Subcutaneous abdominal adipose tissue (tissue), 5 donors: Measurements from ENCODE around the gene CDH5.
"Not testable (repeated sequence)": the region's sequence is repeated elsewhere in the genome, so short reads cannot be mapped to it uniquely, and the experiment has no call there.

Experiments
- H3K27ac ChIP-seq: one replicate; pipeline ENCODE4 v1.7.0; 2013; ENCODE audit warnings: low read depth, mild to moderate bottlenecking, inconsistent platforms, low read length, moderate library complexity
- H3K27me3 ChIP-seq, 5 donors: one replicate each; pipeline ENCODE4 v1.7.0; 2013; ENCODE audit warnings: low read length in 5 of 5, inconsistent platforms in 1 of 5; ENCODE audit not compliant: control insufficient read depth in 5 of 5, insufficient read depth in 4 of 5
- H3K36me3 ChIP-seq, 5 donors: one replicate each; pipeline ENCODE4 v1.7.0; 2013; ENCODE audit warnings: low read length in 5 of 5; ENCODE audit not compliant: control insufficient read depth in 5 of 5, insufficient read depth in 5 of 5
- H3K4me1 ChIP-seq, 5 donors: one replicate each; pipeline ENCODE4 v1.7.0; 2013; ENCODE audit warnings: low read length in 5 of 5, mild to moderate bottlenecking in 3 of 5, moderate library complexity in 1 of 5; ENCODE audit not compliant: control insufficient read depth in 5 of 5, insufficient read depth in 5 of 5
- H3K4me3 ChIP-seq, 5 donors: one replicate each; pipeline ENCODE4 v1.7.0; 2013; ENCODE audit warnings: low read length in 5 of 5, low read depth in 1 of 5
- H3K9ac ChIP-seq, 5 donors: one replicate each; pipeline ENCODE4 v1.7.0; 2013; ENCODE audit warnings: low read length in 5 of 5, mild to moderate bottlenecking in 4 of 5, moderate library complexity in 3 of 5
- H3K9me3 ChIP-seq, 5 donors: one replicate each; pipeline ENCODE4 v1.7.0; 2013; ENCODE audit warnings: low read length in 5 of 5; ENCODE audit not compliant: control insufficient read depth in 5 of 5
- donor health status: healthy.
- donor health status: healthy.
- donor health status: healthy.
- donor health status: healthy.
- donor health status: healthy.

Gene CDH5

GRCh38 chr16:66366433-66367299 lies at the start of gene CDH5:
Gene CDH5 (plus strand): TSS chr16:66366691. CDS start chr16:66379338, 12,647 bp downstream.
- Histone ChIP-seq H3K4me3 (peak within 1 kb of the TSS; percentile 30 to 88 (median 76)), H3K9ac (peak within 1 kb of the TSS in 4 of 5 donors; percentile 46 to 90 (median 70)), H3K4me1 (peaks cover 7 to 90% (median 39%) of the 10 kb centered on the region in 5 donors)

GRCh38 chr16:66318505-66318904 lies 48.0 kb upstream of the CDH5 start:
- H3K36me3 ChIP-seq: no peaks in the 10 kb centered on the region
- peaks cover 2 to 12% (median 9%) of the 10 kb centered on the region in 5 donors for H3K4me1 ChIP-seq
- no peak overlapping the region for H3K4me3 ChIP-seq
- H3K27me3 ChIP-seq: peaks cover 0 to 4% (median 0%) of the 10 kb centered on the region in 5 donors
- no peak overlapping the region for H3K27ac ChIP-seq
- H3K9me3 ChIP-seq: no peaks in the 10 kb centered on the region
- H3K9ac ChIP-seq: no peak overlapping the region

More at GRCh38 chr16:66366433-66367299, at the start of gene CDH5:
- Histone ChIP-seq H3K27me3 (peaks cover 0 to 4% (median 0%) of the 10 kb centered on the region in 5 donors), H3K27ac (peak within 1 kb of the TSS; percentile 86), H3K36me3 (peaks cover 0 to 4% (median 0%) of the 10 kb centered on the region in 5 donors), H3K9me3 (no peaks in the 10 kb centered on the region)

- Histone ChIP-seq H3K9me3 (no peaks in the 10 kb centered on the region), H3K27ac (no peak overlapping the region), H3K36me3 (no peaks in the 10 kb centered on the region), H3K4me1 (peaks cover 0 to 1% (median under 1%) of the 10 kb centered on the region in 5 donors), H3K9ac (no peak overlapping the region), H3K27me3 (peaks cover 0 to 4% (median 2%) of the 10 kb centered on the region in 5 donors), H3K4me3 (no peak overlapping the region)
Measured at GRCh38 chr16:66320774-66321173, 45.7 kb upstream of the CDH5 start.

- Histone ChIP-seq H3K9ac (no peak overlapping the region), H3K27ac (no peak overlapping the region), H3K4me3 (no peak overlapping the region), H3K9me3 (no peaks in the 10 kb centered on the region), H3K36me3 (no peaks in the 10 kb centered on the region), H3K27me3 (peaks cover 0 to 9% (median 4%) of the 10 kb centered on the region in 5 donors), H3K4me1 (peaks cover 0 to 3% (median 0%) of the 10 kb centered on the region in 5 donors)
Measured at GRCh38 chr16:66322174-66322573, 44.3 kb upstream of the CDH5 start.

- Histone ChIP-seq H3K9me3 (no peaks in the 10 kb centered on the region), H3K9ac (no peak overlapping the region), H3K4me3 (no peak overlapping the region), H3K4me1 (peaks cover 0 to 3% (median 0%) of the 10 kb centered on the region in 5 donors), H3K27ac (no peak overlapping the region), H3K36me3 (no peaks in the 10 kb centered on the region), H3K27me3 (peaks cover 3 to 16% (median 9%) of the 10 kb centered on the region in 5 donors)
Measured at GRCh38 chr16:66324815-66325515, 41.5 kb upstream of the CDH5 start.

GRCh38 chr16:66325717-66326376 lies 40.6 kb upstream of the CDH5 start:
- H3K36me3 ChIP-seq: no peaks in the 10 kb centered on the region
- H3K9me3 ChIP-seq: no peaks in the 10 kb centered on the region
- H3K9ac ChIP-seq: no peak overlapping the region
- H3K4me3 ChIP-seq: no peak overlapping the region
- no peak overlapping the region for H3K27ac ChIP-seq
- peaks cover 0 to 16% (median 9%) of the 10 kb centered on the region in 5 donors for H3K27me3 ChIP-seq
- H3K4me1 ChIP-seq: peaks cover 0 to 3% (median 0%) of the 10 kb centered on the region in 5 donors

GRCh38 chr16:66326991-66327513 lies 39.4 kb upstream of the CDH5 start:
- H3K36me3 ChIP-seq: no peaks in the 10 kb centered on the region
- no peak overlapping the region for H3K27ac ChIP-seq
- H3K4me1 ChIP-seq: peaks cover 0 to 3% (median 0%) of the 10 kb centered on the region in 5 donors
- no peak overlapping the region for H3K9ac ChIP-seq
- H3K9me3 ChIP-seq: no peaks in the 10 kb centered on the region
- H3K4me3 ChIP-seq: no peak overlapping the region
- H3K27me3 ChIP-seq: peaks cover 0 to 16% (median 9%) of the 10 kb centered on the region in 5 donors

GRCh38 chr16:66328282-66328681 lies 38.2 kb upstream of the CDH5 start:
- Histone ChIP-seq H3K27me3 (peaks cover 0 to 21% (median 14%) of the 10 kb centered on the region in 5 donors), H3K27ac (no peak overlapping the region), H3K4me1 (peaks cover 0 to 3% (median 0%) of the 10 kb centered on the region in 5 donors), H3K9ac (no peak overlapping the region), H3K36me3 (no peaks in the 10 kb centered on the region), H3K9me3 (no peaks in the 10 kb centered on the region), H3K4me3 (no peak overlapping the region)

- H3K27me3 ChIP-seq: peaks cover 4 to 21% (median 11%) of the 10 kb centered on the region in 5 donors
- H3K27ac ChIP-seq, H3K9me3 ChIP-seq, H3K9ac ChIP-seq, H3K36me3 ChIP-seq, H3K4me1 ChIP-seq, H3K4me3 ChIP-seq: not testable (repeated sequence)
Measured at GRCh38 chr16:66331464-66331863, 35.0 kb upstream of the CDH5 start.
